GM19099 (cell line): ENCODE data around the gene CNKSR1.

Source experiments
- POLR2A ChIP-seq: IDR thresholded peaks from 3 replicates; pipeline ENCODE4 v1.6.1; 2011; ENCODE audit warnings: low read depth; ENCODE audit not compliant: insufficient read length; ENCODE audit errors: extremely low read depth

CNKSR1 gene

GRCh38 chr1:26189751-26190275 lies 12.5 kb downstream of the CNKSR1 start:
- no peak for TF ChIP-seq POLR2A

GRCh38 chr1:26190373-26190987 lies 13.2 kb downstream of the CNKSR1 start, which contains the start of gene CATSPER4:
Gene CATSPER4, plus strand, starts transcription at chr1:26190602. Its CDS starts 26 bp downstream, at chr1:26190628.
- no peak for TF ChIP-seq POLR2A

GRCh38 chr1:26191739-26192138 lies 14.4 kb downstream of the CNKSR1 start:
- no peak for TF ChIP-seq POLR2A

- TF ChIP-seq POLR2A, result no peak
Measured at GRCh38 chr1:26195805-26196204, 18.5 kb downstream of the CNKSR1 start.

- TF ChIP-seq POLR2A, result no peak
Measured at GRCh38 chr1:26197301-26197700, 20.0 kb downstream of the CNKSR1 start.

- TF ChIP-seq POLR2A, result no peak
Measured at GRCh38 chr1:26197813-26198212, 20.5 kb downstream of the CNKSR1 start.

- no peak for TF ChIP-seq POLR2A
Measured at GRCh38 chr1:26200413-26200812, 23.1 kb downstream of the CNKSR1 start.

GRCh38 chr1:26203642-26204318 lies 26.5 kb downstream of the CNKSR1 start:
- no peak for TF ChIP-seq POLR2A

GRCh38 chr1:26210147-26210870 lies 33.0 kb downstream of the CNKSR1 start:
- no peak for TF ChIP-seq POLR2A

GRCh38 chr1:26212726-26213125 lies 35.4 kb downstream of the CNKSR1 start:
- TF ChIP-seq POLR2A, result no peak

GRCh38 chr1:26213335-26213905 lies 36.1 kb downstream of the CNKSR1 start:
- no peak for TF ChIP-seq POLR2A

GRCh38 chr1:26215246-26215645 lies 38.0 kb downstream of the CNKSR1 start:
- no peak for TF ChIP-seq POLR2A

- TF ChIP-seq POLR2A, result no peak
Measured at GRCh38 chr1:26218906-26219494, 41.7 kb downstream of the CNKSR1 start.

- TF ChIP-seq POLR2A, result no peak
Measured at GRCh38 chr1:26220199-26220912, 43.1 kb downstream of the CNKSR1 start.
